Stimulated activated CD4-positive, alpha-beta T cell treated with anti-CD3 and anti-CD28 coated beads, TNF-alpha, amount 100 ng/mL, for 4 hours (primary cell): ENCODE results near the gene CD160.
"Not testable (repeated sequence)": the region's sequence is repeated elsewhere in the genome, so short reads cannot be mapped to it uniquely, and the experiment has no call there.

Experiments used
- DNase-seq, 3 experiments: peaks; one replicate each; pipeline ENCODE4 v3.0.0-alpha.2; 2020; ENCODE audit warnings: low read depth in 3 of 3

The CD160 gene

DNA sequence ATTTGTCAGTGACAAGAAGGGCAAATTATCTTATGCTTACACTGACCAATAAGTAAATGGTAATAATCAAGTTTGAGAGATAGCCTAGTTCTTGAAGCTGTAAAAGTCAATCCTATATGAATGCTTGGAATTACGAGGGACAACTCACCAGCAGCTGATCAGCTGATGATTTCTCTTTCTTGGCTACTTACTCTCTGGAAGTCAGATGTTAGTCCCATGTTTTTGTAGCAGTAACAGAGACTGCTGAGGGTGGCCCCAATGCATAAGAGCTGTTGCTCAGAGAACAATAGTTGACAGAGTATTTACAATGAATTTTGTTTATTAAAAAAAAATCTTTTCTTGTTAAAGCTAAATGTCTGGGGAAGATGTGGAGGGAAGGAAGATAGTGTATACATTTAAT is 39.3 kb downstream of the CD160 start:
- no peak for DNase-seq

DNA sequence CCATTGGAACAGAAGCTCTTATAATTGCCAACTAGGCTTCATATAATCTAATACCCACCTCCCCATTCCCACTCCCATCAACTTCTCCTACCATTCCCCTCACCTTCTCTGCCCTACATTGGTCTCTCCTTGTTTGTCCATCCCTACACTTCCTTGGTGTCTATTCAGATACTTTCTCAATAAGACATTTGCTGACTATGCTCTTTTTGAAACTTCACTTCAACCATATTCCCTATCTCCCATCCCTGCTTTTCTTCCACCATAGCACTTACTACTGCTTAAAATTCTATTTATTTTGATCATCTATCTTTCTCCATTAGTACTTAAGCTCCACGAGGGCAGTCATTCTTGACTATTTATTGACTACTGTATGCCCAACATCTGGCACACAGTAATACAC is 40.4 kb downstream of the CD160 start:
- DNase-seq: no peak

DNA sequence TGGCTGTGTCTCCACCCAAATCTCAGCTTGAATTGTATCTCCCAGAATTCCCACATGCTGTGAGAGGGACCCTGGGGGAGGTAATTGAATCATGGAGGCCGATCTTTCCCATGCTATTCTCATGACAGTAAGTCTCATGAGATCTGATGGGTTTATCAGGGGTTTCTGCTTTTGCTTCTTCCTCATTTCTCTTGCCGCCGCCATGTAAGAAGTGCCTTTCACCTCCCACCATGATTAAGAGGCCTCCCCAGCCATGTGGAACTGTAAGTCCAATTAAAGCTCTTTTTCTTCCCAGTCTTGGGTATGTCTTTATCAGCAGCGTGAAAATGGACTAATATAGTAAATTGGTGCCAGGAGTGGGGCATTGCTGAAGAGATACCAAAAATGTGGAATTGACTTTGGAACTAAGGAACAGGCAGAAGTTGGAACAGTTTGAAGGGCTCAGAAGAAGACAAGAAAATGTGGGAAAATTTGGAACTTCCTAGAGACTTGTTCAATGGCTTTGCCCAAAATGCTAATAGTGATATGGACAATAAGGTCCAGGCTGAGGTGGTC is 41.2 kb downstream of the CD160 start:
- DNase-seq: not testable (repeated sequence)

DNA sequence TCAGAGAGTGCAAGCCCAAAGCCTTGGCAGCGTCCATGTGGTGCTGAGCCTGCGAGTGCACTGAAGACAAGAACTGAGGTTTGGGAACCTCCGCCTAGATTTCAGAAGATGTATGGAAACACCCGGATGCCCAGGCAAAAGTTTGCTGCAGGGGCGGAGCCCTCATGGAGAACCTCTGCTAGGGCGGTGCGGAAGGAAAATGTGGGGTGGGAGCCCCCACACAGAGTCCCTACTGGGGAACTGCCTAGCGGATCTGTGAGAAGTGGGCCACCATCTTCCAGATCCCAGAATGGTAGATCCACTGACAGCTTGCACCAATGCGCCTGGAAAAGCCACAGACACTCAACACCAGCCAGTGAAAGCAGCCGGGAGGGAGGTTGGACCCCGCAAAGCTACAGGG is 42.2 kb downstream of the CD160 start:
- DNase-seq: not testable (repeated sequence)

DNA sequence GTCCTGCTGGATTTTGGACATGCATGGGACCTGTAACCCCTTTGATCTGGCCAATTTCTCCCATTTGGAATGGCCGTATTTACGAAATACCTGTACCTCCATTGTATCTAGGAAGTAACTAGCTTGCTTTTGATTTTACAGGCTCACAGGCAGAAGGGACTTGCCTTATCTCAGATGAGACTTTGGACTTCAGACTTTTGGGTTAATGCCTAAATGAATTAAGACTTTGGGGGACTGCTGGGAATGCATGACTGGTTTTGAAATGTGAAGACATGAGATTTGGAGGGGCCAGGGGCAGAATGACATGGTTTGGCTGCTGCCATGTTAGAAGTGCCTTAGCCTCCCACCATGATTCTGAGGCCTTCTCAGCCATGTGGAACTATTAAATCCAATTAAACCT is 42.7 kb downstream of the CD160 start:
- DNase-seq: not testable (repeated sequence)

DNA sequence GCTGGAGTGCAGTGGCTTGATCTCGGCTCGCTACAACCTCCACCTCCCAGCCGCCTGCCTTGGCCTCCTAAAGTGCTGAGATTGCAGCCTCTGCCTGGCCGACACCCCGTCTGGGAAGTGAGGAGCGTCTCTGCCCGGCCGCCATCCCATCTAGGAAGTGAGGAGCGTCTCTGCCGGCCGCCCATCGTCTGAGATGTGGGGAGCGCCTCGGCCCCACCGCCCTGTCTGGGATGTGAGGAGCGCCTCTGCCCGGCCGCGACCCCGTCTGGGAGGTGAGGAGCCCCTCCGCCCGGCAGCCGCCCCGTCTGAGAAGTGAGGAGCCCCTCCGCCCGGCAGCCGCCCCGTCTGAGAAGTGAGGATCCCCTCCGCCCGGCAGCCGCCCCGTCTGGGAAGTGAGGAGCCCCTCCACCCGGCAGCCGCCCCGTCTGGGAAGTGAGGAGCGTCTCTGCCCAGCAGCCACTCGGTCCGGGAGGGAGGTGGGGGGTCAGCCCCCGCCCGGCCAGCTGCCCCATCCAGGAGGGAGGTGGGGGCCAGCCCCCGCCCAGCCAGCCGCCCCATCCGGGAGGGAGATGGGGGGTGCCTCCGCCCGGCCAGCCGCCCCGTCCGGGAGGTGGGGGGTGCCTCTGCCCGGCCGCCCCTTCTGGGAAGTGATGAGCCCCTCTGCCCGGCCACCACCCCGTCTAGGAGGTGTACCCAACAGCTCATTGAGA is 45.1 kb downstream of the CD160 start:
- DNase-seq: not testable (repeated sequence)

DNA sequence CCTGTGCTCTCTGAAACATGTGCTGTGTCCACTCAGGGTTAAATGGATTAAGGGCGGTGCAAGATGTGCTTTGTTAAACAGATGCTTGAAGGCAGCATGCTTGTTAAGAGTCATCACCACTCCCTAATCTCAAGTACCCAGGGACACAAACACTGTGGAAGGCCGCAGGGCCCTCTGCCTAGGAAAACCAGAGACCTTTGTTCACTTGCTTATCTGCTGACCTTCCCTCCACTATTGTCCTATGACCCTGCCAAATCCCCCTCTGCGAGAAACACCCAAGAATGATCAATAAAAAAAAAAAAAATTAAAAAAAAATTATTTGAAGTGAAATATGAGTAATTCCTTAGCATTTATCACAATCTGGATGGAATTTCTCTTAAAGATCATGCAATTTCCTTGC is 45.8 kb downstream of the CD160 start:
- DNase-seq: not testable (repeated sequence)

DNA sequence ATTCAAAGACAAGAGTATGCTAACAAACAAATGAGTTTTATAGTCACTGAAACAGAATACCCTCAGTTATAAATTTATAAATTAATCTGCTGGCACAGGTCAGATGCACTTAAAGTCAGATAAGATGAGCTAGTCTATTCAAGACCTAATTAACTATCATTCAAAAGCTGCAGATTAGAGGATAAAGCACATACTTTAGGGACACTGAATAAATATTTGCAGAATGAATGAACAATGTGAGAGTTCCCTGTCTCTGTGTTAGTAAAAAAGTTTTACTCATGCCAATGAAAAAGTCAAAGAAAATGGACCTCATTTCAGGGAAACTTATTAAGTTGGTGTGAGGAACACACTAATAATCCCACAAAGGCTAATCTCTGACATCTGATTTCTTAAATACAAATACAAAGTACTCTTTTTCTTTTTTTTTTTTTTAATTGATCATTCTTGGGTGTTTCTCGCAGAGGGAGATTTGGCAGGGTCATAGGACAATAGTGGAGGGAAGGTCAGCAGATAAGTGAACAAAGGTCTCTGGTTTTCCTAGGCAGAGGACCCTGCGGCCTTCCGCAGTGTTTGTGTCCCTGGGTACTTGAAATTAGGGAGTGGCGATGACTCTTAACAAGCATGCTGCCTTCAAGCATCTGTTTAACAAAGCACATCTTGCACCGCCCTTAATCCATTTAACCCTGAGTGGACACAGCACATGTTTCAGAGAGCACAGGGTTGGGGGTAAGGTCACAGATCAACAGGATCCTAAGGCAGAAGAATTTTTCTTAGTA is 46.5 kb downstream of the CD160 start:
- not testable (repeated sequence) for DNase-seq

DNA sequence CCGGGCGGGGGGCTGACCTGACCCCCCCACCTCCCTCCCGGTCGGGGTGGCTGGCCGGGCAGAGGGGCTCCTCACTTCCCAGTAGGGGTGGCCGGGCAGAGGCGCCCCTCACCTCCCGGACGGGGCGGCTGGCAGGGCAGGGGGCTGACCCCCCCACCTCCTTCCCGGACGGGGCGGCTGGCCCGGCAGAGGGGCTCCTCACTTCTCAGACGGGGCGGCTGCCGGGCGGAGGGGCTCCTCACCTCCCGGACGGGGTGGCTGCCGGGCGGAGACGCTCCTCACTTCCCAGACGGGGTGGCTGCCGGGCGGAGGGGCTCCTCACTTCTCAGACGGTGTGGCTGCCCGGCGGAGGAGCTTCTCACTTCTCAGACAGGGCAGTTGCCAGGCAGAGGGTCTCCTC is 47.6 kb downstream of the CD160 start:
- DNase-seq: not testable (repeated sequence)

DNA sequence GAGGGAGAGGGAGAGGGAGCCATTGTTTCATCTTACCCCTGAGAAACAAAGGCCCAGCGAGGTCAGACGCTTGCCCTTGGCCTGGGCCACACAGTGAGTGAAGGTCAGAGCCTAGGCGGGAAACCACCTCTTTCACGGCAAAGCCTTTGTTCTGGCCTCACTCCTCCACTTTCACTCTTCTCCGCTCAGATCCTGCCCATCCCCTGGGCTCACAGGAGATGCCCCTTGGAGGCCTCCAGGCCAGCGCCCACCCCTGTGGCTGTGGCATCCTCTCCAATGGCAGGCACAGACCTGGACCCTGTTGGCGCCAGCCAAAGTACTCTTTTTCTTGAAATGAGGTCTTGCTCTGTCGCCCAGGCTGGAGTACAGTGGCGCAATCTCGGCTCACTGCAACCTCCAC is 48.7 kb downstream of the CD160 start:
- not testable (repeated sequence) for DNase-seq

DNA sequence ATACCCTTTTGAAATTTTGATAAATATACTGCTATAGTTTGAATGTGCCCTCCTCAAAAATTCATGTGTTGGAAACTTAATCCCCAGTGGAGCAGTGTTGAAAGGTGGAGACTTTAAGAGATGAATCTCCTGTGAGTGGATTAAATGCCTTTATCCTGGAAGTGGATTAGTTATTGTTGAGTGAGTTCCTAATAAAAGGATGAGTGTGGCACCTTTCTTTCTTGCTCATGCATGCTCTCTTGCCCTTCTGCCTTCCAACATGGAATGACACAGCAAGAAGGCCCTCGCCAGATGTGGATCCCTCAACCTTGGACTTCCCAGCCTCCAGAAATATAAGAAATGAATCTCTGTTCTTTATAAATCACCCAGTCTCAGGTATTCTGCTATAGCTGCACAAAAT is 51.8 kb downstream of the CD160 start:
- no peak for DNase-seq

DNA sequence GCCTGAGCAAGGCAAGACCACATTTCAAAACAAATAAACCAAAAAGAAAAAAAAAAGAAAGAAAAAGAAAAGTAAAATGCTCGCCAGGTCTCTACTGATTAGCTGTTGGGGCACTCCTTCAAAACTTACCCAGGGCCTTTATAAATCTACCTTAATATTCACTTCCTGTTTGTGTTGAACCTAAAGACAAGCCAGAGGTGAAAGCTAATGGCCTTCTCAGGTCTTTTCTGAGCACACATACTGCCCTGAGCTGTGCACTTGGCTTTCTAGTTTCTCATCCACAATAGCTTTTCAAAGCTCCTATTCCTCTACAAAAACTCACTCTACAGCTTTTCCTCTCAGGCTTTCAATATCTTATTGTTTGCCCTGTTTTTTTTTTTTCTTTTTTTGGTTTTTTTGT is 54.1 kb downstream of the CD160 start:
- no peak for DNase-seq

DNA sequence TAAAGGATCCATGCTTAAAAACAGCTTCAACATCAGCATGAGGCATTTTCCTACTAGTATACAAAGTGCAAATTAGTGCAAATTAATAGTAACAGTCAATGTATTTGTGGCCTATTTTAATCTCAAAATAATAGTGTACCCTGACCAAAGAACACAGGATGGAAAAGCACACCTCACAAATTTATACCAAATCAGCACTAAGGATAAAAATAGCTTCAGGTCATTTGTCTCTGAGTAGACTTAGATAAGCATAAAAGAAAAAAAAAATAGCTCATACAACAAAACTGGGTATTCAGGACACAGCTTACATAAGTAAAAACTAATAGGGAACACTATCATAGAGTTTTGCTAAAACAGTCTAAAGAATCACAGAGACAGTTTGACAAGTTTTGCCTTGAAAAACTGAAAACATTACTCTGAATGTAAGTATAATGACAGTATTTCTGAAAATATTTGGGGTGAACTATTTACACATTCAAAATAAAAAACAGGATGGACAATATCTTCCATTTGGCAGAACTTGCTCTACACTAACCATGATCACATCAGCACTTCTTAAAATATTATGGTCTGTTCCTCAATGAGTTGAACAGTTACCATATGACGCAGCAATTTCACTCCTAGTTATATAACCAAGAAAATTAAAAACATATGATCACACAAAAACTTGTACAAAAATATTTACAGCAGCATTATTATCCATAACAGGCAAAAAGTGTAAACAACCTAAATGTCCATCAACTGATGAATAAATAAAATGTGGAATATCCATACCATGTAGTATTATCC is 58.3 kb downstream of the CD160 start:
- no peak for DNase-seq

DNA sequence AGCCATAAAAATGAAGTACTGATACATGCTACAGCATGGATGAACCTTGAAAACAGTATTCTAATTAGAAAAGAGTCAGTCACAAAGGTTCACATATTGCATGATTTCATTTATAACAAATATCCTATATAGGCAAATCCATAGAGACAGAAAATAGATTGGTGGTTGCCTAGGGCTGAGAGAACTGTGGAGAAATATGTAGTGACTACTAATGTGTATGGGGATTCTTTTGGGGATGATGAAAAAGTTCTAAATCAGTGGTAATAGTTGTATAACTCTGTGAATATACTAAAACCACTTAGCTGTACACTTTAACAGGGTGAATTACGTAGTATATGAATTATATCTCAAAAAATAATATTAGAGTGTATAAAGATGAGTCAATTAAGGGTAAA is 58.8 kb downstream of the CD160 start:
- no peak for DNase-seq

DNA sequence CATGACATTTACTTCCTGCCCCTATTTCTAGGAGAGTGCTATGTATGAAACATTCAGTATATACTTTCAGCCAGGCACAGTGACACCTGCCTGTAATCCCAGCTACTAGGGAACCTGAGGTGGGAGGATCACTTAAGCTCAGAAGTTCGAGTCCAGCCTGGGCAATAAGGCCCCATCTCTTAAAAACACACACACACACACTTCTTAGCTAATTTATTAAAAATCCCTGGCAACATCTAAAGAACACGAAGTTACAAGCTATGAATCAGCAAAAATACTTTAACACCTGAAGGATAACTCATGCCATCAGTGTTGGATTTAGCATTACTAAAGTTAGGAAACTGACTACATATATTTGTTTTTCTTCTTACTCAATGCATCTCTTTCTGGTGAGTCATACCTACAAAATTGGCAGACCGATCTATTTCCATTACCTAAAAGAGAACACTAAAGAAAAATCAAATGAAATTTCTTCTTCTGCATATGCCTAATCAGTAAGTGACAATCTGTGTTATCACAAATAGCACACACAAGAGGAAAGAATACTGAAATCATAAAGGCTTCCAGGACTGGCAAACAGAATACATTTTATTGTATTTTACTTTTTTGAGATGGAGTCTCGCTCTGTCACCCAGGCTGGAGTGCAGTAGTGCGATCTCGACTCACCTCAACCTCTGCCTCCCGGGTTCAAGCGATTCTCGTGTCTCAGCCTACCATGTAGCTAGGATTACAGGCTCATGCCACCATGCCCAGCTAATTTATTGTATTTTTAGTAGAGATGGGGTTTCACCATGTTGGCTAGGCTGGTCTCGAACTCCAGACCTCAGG is 63.2 kb downstream of the CD160 start:
- DNase-seq: no peak

DNA sequence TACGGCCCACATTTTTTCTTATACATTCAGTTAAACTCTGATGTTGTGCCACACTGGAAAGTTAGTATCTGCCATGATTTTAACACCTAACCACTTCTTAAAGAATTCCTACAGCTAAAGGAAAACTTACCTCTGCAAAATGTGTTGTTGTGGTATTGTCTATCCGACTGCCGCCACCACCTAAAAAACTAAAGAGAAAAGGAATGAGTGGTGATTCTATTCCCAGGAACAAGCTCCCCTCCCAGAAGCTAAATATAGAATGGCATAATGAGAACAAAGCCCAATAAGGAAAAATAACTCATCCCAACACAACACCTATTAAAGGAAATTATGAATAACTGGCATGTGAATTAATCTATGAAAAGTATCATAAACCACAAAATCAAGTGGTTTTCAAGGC is 65.1 kb downstream of the CD160 start:
- no peak for DNase-seq

DNA sequence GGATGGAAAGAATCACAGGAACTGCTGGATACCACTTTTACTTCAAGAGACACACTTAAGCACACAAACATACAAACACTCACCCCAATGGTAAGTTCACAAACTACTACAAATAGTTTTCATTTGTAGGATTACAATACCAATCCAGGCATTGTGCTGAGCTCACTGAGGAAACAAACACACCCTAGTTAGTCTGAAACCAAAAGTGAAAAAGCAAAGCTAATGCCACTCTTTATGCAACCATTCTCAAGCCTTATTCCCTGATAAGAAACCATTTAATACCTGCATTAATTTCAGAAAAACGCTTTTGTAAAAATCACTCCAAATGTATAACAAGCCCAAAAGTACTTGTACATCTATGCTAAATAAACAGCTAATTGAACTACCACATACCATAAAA is 66.2 kb downstream of the CD160 start:
- no peak for DNase-seq

DNA sequence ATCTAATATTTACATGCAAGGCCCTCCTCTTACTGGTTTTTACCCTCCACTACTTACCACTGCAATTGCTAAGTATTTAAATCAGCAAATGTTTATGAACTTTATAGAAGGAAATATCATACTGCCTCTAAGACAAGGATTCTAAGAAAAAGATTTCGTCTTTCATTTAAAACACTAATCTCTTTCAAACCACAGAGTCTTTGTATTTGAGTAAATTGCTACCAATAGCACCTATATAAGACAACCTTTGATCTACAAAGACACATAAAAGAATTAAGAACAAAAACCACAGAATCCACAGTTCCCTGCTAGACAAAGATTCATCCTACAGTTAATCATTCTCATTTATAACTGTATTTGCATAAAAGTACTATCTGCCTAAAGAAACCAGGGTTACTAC is 67.0 kb downstream of the CD160 start:
- DNase-seq: no peak

DNA sequence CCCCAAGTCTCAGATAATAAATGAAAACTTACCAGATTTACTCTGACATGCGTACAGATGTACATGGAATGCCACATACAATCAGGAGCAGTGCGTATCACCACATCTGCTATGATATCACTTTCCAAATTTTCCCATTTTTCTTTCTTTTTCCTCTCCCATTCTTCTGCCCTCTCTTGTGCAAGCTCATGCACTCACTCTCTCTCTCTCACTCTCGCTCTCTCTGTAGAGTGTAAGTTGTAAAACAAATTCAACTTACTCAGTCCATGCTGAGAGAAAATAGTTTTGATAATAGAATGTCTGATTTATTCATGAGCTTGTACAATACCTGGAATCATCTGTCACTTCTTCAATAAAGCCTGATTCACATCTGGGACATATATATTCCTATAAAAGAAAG is 69.3 kb downstream of the CD160 start:
- no peak for DNase-seq
